Trophoblast cell (in vitro differentiated cells and primary cell): Measurements from ENCODE around the gene SERGEF.

Source experiments
- DNase-seq, 2 donors: peaks; one replicate each; pipeline ENCODE4 v3.0.0-alpha.2; 2016
- H2AFZ ChIP-seq: 2 replicates; pipeline ENCODE4 v1.6.1; 2013; ENCODE audit warnings: low read length, moderate library complexity, mild to moderate bottlenecking; ENCODE audit not compliant: insufficient read depth, poor library complexity
- H2AK5ac ChIP-seq: 2 replicates; pipeline ENCODE4 v1.6.1; 2013; ENCODE audit warnings: mild to moderate bottlenecking, low read length
- H2BK120ac ChIP-seq: 2 replicates; pipeline ENCODE4 v1.6.1; 2013; ENCODE audit warnings: low read length, mild to moderate bottlenecking, moderate library complexity; ENCODE audit not compliant: insufficient read depth, poor library complexity
- H2BK12ac ChIP-seq: 2 replicates; pipeline ENCODE4 v1.6.1; 2013; ENCODE audit warnings: mild to moderate bottlenecking, low read length, moderate library complexity
- H2BK5ac ChIP-seq: 2 replicates; pipeline ENCODE4 v1.6.1; 2013; ENCODE audit warnings: low read length, low read depth, moderate library complexity, mild to moderate bottlenecking; ENCODE audit not compliant: poor library complexity
- H3K14ac ChIP-seq: 2 replicates; pipeline ENCODE4 v1.6.1; 2013; ENCODE audit warnings: mild to moderate bottlenecking, low read length
- H3K18ac ChIP-seq: 2 replicates; pipeline ENCODE4 v1.6.1; 2013; ENCODE audit warnings: mild to moderate bottlenecking, low read length
- H3K23ac ChIP-seq: 2 replicates; pipeline ENCODE4 v1.6.1; 2013; ENCODE audit warnings: low read length
- H3K27ac ChIP-seq: 2 replicates; pipeline ENCODE4 v1.5.1; 2013; ENCODE audit warnings: low read depth, mild to moderate bottlenecking, inconsistent platforms, low read length, moderate library complexity
- H3K27me3 ChIP-seq: 2 replicates; pipeline ENCODE4 v1.6.1; 2013; ENCODE audit warnings: inconsistent platforms, mild to moderate bottlenecking, low read length, moderate library complexity; ENCODE audit not compliant: insufficient read depth
- H3K36me3 ChIP-seq, 2 experiments: 1 replicate in 1 of 2; 2 replicates in 1 of 2; pipeline ENCODE4 v1.6.1; 2013; ENCODE audit warnings: low read length in 2 of 2, mild to moderate bottlenecking in 2 of 2, moderate library complexity in 1 of 2; ENCODE audit not compliant: insufficient read depth in 2 of 2, control insufficient read depth in 1 of 2
- H3K4ac ChIP-seq: 2 replicates; pipeline ENCODE4 v1.6.1; 2013; ENCODE audit warnings: low read depth, mild to moderate bottlenecking, low read length, moderate library complexity
- H3K4me1 ChIP-seq, 2 experiments: 1 replicate in 1 of 2; 2 replicates in 1 of 2; pipeline ENCODE4 v1.6.1; 2013; ENCODE audit warnings: low read length in 2 of 2, mild to moderate bottlenecking in 2 of 2, moderate library complexity in 1 of 2; ENCODE audit not compliant: insufficient read depth in 2 of 2, control insufficient read depth in 1 of 2
- H3K4me2 ChIP-seq: 2 replicates; pipeline ENCODE4 v1.6.1; 2013; ENCODE audit warnings: inconsistent platforms, mild to moderate bottlenecking, low read length, moderate library complexity
- H3K4me3 ChIP-seq: 2 replicates; pipeline ENCODE4 v1.5.1; 2013; ENCODE audit warnings: mild to moderate bottlenecking, low read depth, low read length, inconsistent platforms
- H3K79me1 ChIP-seq: one replicate; pipeline ENCODE4 v1.6.1; 2013; ENCODE audit warnings: low read length
- H3K79me2 ChIP-seq: 2 replicates; pipeline ENCODE4 v1.6.1; 2013; ENCODE audit warnings: low read length, mild to moderate bottlenecking; ENCODE audit not compliant: control insufficient read depth, insufficient read depth, poor library complexity
- H3K9ac ChIP-seq: 2 replicates; pipeline ENCODE4 v1.6.1; 2013; ENCODE audit warnings: mild to moderate bottlenecking, low read length
- H3K9me3 ChIP-seq: 2 replicates; pipeline ENCODE4 v1.6.1; 2013; ENCODE audit warnings: low read depth, mild to moderate bottlenecking, control low read depth, inconsistent platforms, low read length; ENCODE audit not compliant: insufficient read depth
- H4K12ac ChIP-seq: 2 replicates; pipeline ENCODE4 v1.6.1; 2013; ENCODE audit warnings: low read depth, mild to moderate bottlenecking, low read length, moderate library complexity
- H4K8ac ChIP-seq: 2 replicates; pipeline ENCODE4 v1.6.1; 2013; ENCODE audit warnings: low read depth, mild to moderate bottlenecking, low read length, moderate library complexity
- H4K91ac ChIP-seq: one replicate; pipeline ENCODE4 v1.6.1; 2013; ENCODE audit warnings: low read depth, mild to moderate bottlenecking, low read length, moderate library complexity
- WGBS: extraction: QIAGEN DNeasy Blood & Tissue Kit; methylation state at CpG from one replicate; pipeline ENCODE4 v1.1.7; 2013; ENCODE audit warnings: missing lambda C conversion rate; ENCODE audit not compliant: insufficient read length, insufficient coverage; ENCODE audit errors: extremely low coverage; 5-methylcytosine and 5-hydroxymethylcytosine counted together

SERGEF gene

DNA sequence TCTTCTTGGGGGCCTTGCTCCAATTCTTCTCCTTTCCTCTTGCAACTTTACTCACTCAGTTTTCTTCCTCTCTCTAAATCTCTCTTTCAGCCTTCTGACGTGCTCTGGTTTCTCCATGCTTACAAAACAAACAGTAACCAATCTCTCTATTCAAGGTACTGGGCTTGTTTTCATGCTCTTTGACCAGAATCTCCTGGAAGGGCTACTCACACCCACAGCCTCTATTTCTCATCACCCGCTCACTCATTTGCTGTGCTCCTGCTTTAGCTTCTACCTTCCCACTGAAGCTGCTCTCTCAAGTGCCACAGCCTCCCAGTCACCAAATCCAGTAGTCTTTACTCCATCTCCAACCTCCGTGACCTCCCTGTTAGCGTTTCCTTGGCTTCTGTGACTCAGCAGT lies 60.4 kb downstream of the SERGEF start:
- Histone ChIP-seq H3K18ac (no peak overlapping the region), H4K8ac (no peak overlapping the region), H3K27me3 (no peaks in the 10 kb centered on the region), H3K4me1 (no peaks in the 10 kb centered on the region), H3K14ac (no peak overlapping the region), H2BK12ac (no peak overlapping the region), H3K4me3 (no peak overlapping the region), H4K12ac (no peak overlapping the region), H3K9me3 (no peaks in the 10 kb centered on the region), H3K27ac (no peak overlapping the region), H3K79me1 (no peaks in the 10 kb centered on the region), H3K36me3 (no peaks in the 10 kb centered on the region), H2AK5ac (no peak overlapping the region), H2AFZ (no peak overlapping the region), H3K4ac (no peak overlapping the region), H3K23ac (no peak overlapping the region), H4K91ac (no peak overlapping the region), H2BK5ac (no peak overlapping the region), H2BK120ac (no peak overlapping the region), H3K4me2 (no peak overlapping the region), H3K79me2 (peaks cover 2% of the 10 kb centered on the region), H3K9ac (no peak overlapping the region)
- no CpG with 5 or more reads among the region's 4 CpGs for WGBS
- no peak for DNase-seq

DNA sequence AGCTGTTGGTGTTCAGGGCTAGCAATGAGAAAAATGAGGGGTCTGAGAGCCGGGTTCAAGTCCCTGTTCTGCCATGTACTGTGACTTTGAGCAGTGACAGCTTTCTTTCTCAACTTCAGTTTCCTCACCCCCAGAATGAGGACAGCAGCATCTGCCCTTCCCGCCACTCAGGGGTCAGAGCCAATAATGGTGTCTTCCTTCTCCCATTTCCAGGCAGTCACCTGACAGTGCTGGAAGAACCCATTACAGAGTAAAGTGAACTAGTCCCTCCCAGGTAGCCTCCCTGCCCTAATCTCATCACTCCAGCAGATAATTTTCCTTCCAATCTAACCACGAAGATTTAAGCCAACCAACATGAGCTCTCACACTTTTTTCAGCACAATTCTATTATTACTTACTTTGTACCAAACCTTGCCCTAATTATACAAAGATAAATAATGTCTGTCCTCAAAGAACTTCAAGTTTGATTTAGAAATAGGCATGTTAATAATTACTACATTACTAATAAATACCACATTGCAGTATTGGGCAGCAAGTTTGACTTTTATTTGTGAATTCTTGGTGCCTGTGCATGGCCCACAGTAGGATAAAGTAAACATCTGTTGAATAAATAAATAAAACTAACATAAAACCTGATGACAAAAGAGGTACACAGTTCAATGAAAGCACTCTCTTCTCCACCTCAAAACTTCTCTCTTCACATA lies 61.0 kb downstream of the SERGEF start:
- Histone ChIP-seq H3K4me3 (no peak overlapping the region), H3K23ac (no peak overlapping the region), H3K4ac (no peak overlapping the region), H2AFZ (no peak overlapping the region), H2BK5ac (no peak overlapping the region), H3K79me2 (peaks cover 2% of the 10 kb centered on the region), H3K36me3 (no peaks in the 10 kb centered on the region), H3K27me3 (no peaks in the 10 kb centered on the region), H3K18ac (no peak overlapping the region), H3K9ac (no peak overlapping the region), H3K4me1 (no peaks in the 10 kb centered on the region), H3K14ac (no peak overlapping the region), H3K79me1 (no peaks in the 10 kb centered on the region), H4K91ac (no peak overlapping the region), H4K12ac (no peak overlapping the region), H3K4me2 (no peak overlapping the region), H2BK120ac (no peak overlapping the region), H3K9me3 (no peaks in the 10 kb centered on the region), H3K27ac (no peak overlapping the region), H4K8ac (no peak overlapping the region), H2BK12ac (no peak overlapping the region), H2AK5ac (no peak overlapping the region)
- no CpG with 5 or more reads among the region's 3 CpGs for WGBS
- no peak for DNase-seq

DNA sequence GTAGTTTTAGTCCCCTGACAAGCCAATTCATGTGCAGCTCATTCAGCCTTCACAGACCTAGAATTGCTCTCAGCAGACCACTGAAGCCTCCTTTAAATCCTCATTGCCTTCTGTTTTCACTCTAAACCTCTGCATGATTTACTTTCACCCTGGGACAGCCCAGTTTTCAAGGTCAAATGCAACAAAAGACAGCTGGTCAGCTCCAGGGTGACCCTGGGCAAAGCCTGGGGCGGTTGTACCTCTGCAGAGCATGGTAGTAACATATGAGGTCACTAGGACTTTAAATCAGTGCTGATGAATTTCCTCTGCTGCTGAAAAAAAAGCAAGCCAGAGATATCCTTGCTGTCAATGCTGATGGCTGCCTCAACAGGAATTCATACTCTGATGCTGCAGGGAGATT lies 62.2 kb downstream of the SERGEF start:
- no peak overlapping the region for H4K12ac ChIP-seq
- no peaks in the 10 kb centered on the region for H3K36me3 ChIP-seq
- no peak overlapping the region for H4K91ac ChIP-seq
- DNase-seq: no peak
- H3K9me3 ChIP-seq: no peaks in the 10 kb centered on the region
- no peak overlapping the region for H3K4me3 ChIP-seq
- no peaks in the 10 kb centered on the region for H3K79me1 ChIP-seq
- WGBS: no CpG with 5 or more reads among the region's 1 CpG
- no peak overlapping the region for H3K9ac ChIP-seq
- H3K4ac ChIP-seq: no peak overlapping the region
- H3K18ac ChIP-seq: no peak overlapping the region
- H2BK5ac ChIP-seq: no peak overlapping the region
- H3K79me2 ChIP-seq: peaks cover 2% of the 10 kb centered on the region
- H4K8ac ChIP-seq: no peak overlapping the region
- H3K23ac ChIP-seq: no peak overlapping the region
- no peak overlapping the region for H2AK5ac ChIP-seq
- H3K4me2 ChIP-seq: no peak overlapping the region
- no peak overlapping the region for H3K27ac ChIP-seq
- H3K14ac ChIP-seq: no peak overlapping the region
- no peak overlapping the region for H2BK120ac ChIP-seq
- no peak overlapping the region for H2BK12ac ChIP-seq
- no peak overlapping the region for H2AFZ ChIP-seq
- no peaks in the 10 kb centered on the region for H3K4me1 ChIP-seq
- no peaks in the 10 kb centered on the region for H3K27me3 ChIP-seq

DNA sequence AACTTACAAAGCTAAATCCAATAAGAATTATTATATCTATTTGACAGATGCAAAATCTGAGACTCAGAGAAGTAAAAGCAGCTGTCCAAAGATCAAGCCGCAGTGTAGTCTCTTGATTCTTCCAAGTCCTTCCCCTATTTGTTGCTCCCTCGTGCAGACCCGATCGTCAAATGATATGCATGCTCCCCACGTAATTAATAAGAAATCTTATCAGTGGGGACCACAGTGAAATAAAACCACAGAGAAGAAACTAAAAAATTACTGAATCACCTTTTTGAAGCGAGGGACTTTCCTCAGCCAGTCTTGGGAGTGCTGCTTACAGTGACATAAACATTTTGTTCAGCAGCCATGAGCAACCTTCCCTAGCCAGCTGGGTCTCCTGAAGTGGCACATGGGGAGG lies 64.6 kb downstream of the SERGEF start:
- Histone ChIP-seq H3K4me1 (no peaks in the 10 kb centered on the region), H3K23ac (no peak overlapping the region), H3K27ac (no peak overlapping the region), H2BK5ac (no peak overlapping the region), H2BK120ac (no peak overlapping the region), H3K9ac (no peak overlapping the region), H4K8ac (no peak overlapping the region), H4K12ac (no peak overlapping the region), H3K79me1 (no peaks in the 10 kb centered on the region), H3K18ac (no peak overlapping the region), H2BK12ac (no peak overlapping the region), H3K4me2 (no peak overlapping the region), H3K4me3 (no peak overlapping the region), H3K27me3 (no peaks in the 10 kb centered on the region), H3K36me3 (no peaks in the 10 kb centered on the region), H2AK5ac (no peak overlapping the region), H3K9me3 (no peaks in the 10 kb centered on the region), H2AFZ (no peak overlapping the region), H3K14ac (no peak overlapping the region), H3K79me2 (no peaks in the 10 kb centered on the region), H4K91ac (no peak overlapping the region), H3K4ac (no peak overlapping the region)
- no CpG with 5 or more reads among the region's 6 CpGs for WGBS
- no peak for DNase-seq
